ENCODE measurements around the gene IL37. TPM values are rescaled to one million over a fixed set of nuclear protein-coding genes. Genes with fewer than 3 reads are reported as not detected.

The IL37 gene
- total RNA-seq, 1 experiment from 2014 or later, result 1.0 TPM

DNA sequence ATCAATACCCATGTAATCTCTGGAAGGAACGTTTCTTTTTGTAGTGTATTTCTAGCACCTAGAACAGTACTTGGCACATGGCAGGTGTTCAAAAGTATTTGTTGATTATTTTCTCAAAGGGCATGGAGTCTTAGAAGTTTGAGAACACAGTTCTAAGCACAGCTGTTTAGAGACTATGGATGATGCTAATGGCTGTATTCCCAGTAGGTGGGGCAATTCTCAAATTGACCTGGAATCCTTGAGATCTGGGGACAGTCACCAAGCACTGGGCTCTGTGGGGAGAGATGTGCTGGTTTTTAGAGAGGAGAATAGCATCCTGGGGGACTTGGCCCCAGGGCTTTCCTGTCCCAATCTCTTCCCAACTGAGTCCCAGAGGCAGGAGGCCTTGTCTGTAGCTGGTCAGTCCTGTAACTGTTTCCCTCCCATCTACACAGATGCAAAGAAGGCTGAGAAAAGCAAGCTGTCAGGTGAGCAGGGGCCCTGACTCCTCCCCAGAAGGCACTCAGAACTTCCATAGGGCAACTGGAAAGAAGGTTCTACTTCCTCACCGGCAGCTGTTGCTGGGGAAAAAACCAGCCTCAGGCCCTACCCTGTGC is 49.4 kb downstream of the IL37 start:
- no peaks in the 10 kb centered on the region for H3K9me2 ChIP-seq (ENCODE audit: insufficient read depth)
- intact Hi-C loops (cut with micrococcal nuclease; ENCODE audit: unreplicated experiment), result loop anchor here (10.0 kb wide), 1 partner anchor 434 kb away; no protein-coding TSS in a partner anchor
- no peak overlapping the region for H2AFZ ChIP-seq
- H3K27ac ChIP-seq, result no peak overlapping the region
- CTCF ChIA-PET, result interaction anchor here (0.7 to 1.0 kb wide), 2 partner anchors 117 to 120 kb away, joined by 3 to 4 read pairs; no protein-coding TSS in a partner anchor
- no TSS peak for BruUV-seq (replicated peaks)
- H3F3A ChIP-seq (ENCODE audit: insufficient read depth, low read depth), result no peaks in the 10 kb centered on the region
- H3K4me1 ChIP-seq (replicated peaks; ENCODE audit: insufficient read depth), result peaks cover 7% of the 10 kb centered on the region; the same call in 1 of the 2 replicates
- no peaks in the 10 kb centered on the region for H4K20me1 ChIP-seq (ENCODE audit: insufficient read depth)
- TF ChIP-seq EZH2 (IDR thresholded peaks at IDR 0.05; ENCODE audit: low read depth), result no peak
- TF ChIP-seq, protein P1, sequence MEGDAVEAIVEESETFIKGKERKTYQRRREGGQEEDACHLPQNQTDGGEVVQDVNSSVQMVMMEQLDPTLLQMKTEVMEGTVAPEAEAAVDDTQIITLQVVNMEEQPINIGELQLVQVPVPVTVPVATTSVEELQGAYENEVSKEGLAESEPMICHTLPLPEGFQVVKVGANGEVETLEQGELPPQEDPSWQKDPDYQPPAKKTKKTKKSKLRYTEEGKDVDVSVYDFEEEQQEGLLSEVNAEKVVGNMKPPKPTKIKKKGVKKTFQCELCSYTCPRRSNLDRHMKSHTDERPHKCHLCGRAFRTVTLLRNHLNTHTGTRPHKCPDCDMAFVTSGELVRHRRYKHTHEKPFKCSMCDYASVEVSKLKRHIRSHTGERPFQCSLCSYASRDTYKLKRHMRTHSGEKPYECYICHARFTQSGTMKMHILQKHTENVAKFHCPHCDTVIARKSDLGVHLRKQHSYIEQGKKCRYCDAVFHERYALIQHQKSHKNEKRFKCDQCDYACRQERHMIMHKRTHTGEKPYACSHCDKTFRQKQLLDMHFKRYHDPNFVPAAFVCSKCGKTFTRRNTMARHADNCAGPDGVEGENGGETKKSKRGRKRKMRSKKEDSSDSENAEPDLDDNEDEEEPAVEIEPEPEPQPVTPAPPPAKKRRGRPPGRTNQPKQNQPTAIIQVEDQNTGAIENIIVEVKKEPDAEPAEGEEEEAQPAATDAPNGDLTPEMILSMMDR (conservative IDR thresholded peaks at IDR 0.05), result peak; percentile 41
- POLR2A ChIA-PET (ENCODE audit: unreplicated experiment), result no interaction called here
- no peak overlapping the region for H3K4me3 ChIP-seq
- no peak for DNase-seq
- H3K36me3 ChIP-seq (ENCODE audit: low read depth), result no peaks in the 10 kb centered on the region
- H3K9me3 ChIP-seq (ENCODE audit: insufficient read depth, low read depth), result no peaks in the 10 kb centered on the region
- no peaks in the 10 kb centered on the region for H3K79me2 ChIP-seq (ENCODE audit: low read depth)
- H3K27me3 ChIP-seq (ENCODE audit: insufficient read depth, low read depth), result no peaks in the 10 kb centered on the region
- no peak overlapping the region for H3K4me2 ChIP-seq

DNA sequence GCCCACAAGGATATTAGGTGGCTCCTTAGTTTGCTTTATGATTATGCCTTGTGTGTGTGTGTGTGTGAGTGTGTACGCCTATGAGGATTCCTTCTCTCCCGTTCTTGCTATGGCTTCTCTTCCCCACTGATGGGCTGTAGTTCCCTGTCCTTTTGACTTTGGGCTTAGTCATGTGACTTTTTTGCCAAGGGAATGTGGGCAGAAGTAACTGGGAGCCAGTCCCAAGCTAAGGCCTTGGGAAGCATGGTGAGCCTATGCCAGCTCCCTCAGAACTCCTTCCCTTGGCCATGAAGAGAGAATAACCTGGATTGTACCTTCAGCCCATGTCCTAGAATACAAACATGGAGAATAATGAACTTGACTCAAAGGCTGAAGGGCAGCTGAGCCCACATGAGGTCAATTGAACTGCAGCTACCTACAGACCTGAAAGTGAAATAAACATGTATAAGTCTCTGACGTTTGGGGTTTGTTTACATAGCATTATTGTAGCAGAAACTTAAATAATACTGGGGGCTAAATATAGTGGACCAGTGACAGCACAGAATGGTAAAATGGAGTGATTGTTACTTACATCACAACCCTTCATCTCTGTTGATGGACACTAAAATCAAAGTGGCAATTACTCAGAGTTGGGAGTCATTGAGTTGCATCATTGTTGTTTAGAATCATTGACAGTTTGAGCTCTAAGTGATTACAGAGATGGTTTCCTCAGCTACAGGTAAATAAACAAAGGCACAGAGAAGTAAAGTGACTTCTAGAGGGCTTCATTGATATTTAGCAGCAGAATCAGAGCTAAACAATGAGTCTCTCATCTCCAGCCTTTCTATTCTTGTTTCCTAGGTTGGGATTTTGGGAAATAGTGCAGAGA is 51.6 kb downstream of the IL37 start:
- H3K9me2 ChIP-seq (ENCODE audit: insufficient read depth), result no peaks in the 10 kb centered on the region
- no peaks in the 10 kb centered on the region for H3K36me3 ChIP-seq (ENCODE audit: low read depth)
- H3K4me2 ChIP-seq, result no peak overlapping the region
- H3K4me1 ChIP-seq (replicated peaks; ENCODE audit: insufficient read depth), result peaks cover 7% of the 10 kb centered on the region; the same call in 1 of the 2 replicates
- H3K9me3 ChIP-seq (ENCODE audit: insufficient read depth, low read depth), result no peaks in the 10 kb centered on the region
- H3K27ac ChIP-seq, result no peak overlapping the region
- H3K79me2 ChIP-seq (ENCODE audit: low read depth), result no peaks in the 10 kb centered on the region
- intact Hi-C loops (cut with micrococcal nuclease; ENCODE audit: unreplicated experiment), result loop anchor here (10.0 kb wide), 1 partner anchor 432 kb away; no protein-coding TSS in a partner anchor
- no peaks in the 10 kb centered on the region for H3K27me3 ChIP-seq (ENCODE audit: insufficient read depth, low read depth)
- H3K4me3 ChIP-seq, result no peak overlapping the region
- no peaks in the 10 kb centered on the region for H3F3A ChIP-seq (ENCODE audit: insufficient read depth, low read depth)
- no peaks in the 10 kb centered on the region for H4K20me1 ChIP-seq (ENCODE audit: insufficient read depth)
- TF ChIP-seq EZH2 (IDR thresholded peaks at IDR 0.05; ENCODE audit: low read depth), result no peak
- TF ChIP-seq, protein P1 (conservative IDR thresholded peaks at IDR 0.05), result no peak
- BruUV-seq (replicated peaks), result no TSS peak
- ChIA-PET CTCF (no interaction called here), POLR2A (ENCODE audit: unreplicated experiment) (no interaction called here)
- peak in 1 of 2 experiments; percentile 54 for DNase-seq
- H2AFZ ChIP-seq, result no peak overlapping the region

DNA sequence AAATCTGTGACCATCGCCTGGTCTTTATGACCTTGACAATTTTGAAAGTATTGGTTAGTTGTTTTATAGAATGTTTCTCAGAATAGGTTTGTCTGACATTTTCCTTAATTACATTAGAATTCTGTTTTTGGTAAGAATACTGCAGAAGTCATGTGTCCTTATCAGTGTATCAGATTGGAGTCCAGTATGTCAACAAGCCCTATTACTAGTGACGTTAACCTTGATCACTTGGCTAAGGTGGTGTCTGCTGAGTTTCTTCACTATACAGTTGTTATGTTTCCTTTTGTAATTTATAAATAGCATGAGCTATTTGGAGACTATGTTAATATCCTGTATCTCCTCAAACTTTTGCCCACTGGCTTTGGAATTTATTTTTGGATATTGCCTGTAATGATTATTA is 56.1 kb downstream of the IL37 start:
- BruUV-seq (replicated peaks), result no TSS peak
- H2AFZ ChIP-seq, result no peak overlapping the region

More for the DNA sequence above, 56.1 kb downstream of the IL37 start:
- Histone ChIP-seq H3K9me2 (ENCODE audit: insufficient read depth) (no peaks in the 10 kb centered on the region), H4K20me1 (ENCODE audit: insufficient read depth) (no peaks in the 10 kb centered on the region), H3K27ac (no peak overlapping the region), H3K4me3 (no peak overlapping the region), H3K4me1 (replicated peaks; ENCODE audit: insufficient read depth) (no peaks in the 10 kb centered on the region), H3K9me3 (ENCODE audit: insufficient read depth, low read depth) (no peaks in the 10 kb centered on the region), H3K27me3 (ENCODE audit: insufficient read depth, low read depth) (no peaks in the 10 kb centered on the region), H3K4me2 (no peak overlapping the region), H3K79me2 (ENCODE audit: low read depth) (no peaks in the 10 kb centered on the region), H3F3A (ENCODE audit: insufficient read depth, low read depth) (no peaks in the 10 kb centered on the region), H3K36me3 (ENCODE audit: low read depth) (no peaks in the 10 kb centered on the region)
- no peak for TF ChIP-seq EZH2 (IDR thresholded peaks at IDR 0.05; ENCODE audit: low read depth)
- TF ChIP-seq, protein P1 (conservative IDR thresholded peaks at IDR 0.05), result no peak
- DNase-seq, result peak in 1 of 2 experiments; percentile 1
- ChIA-PET CTCF (no interaction called here), POLR2A (ENCODE audit: unreplicated experiment) (no interaction called here)
- intact Hi-C loops (cut with micrococcal nuclease; ENCODE audit: unreplicated experiment), result loop anchor here (10.0 kb wide), 1 partner anchor 428 kb away; no protein-coding TSS in a partner anchor

Other genes with a start within 250 kb of the IL37 start
- 6.1 and 6.5 TPM in 2 replicates for gene NT5DC4, start 190.1 kb upstream of the IL37 start, total RNA-seq (2021)
- gene CKAP2L, start 146.6 kb upstream of the IL37 start, total RNA-seq (2021), result 17.7 and 28.7 TPM in 2 replicates
- gene IL1A, start 126.7 kb upstream of the IL37 start, total RNA-seq (2021), result 0.55 TPM in 2 replicates
- gene IL1B, start 74.4 kb upstream of the IL37 start, total RNA-seq (2021), result 1.4 TPM in 2 replicates
- gene IL36G, start 66.8 kb downstream of the IL37 start, total RNA-seq (2021), result not detected in 2 replicates
- gene IL36A, start 94.3 kb downstream of the IL37 start, total RNA-seq (2021), result not detected in 2 replicates
- not detected in 2 replicates for gene IL36B, start 141.7 kb downstream of the IL37 start, total RNA-seq (2021)
- 1.0 and 1.7 TPM in 2 replicates for gene IL36RN, start 148.0 kb downstream of the IL37 start, total RNA-seq (2021)
- gene IL1F10, start 156.8 kb downstream of the IL37 start, total RNA-seq (2021), result not detected in 2 replicates
- gene IL1RN, start 216.4 kb downstream of the IL37 start, total RNA-seq (2021), result 5.0 and 8.4 TPM in 2 replicates